HepG2 (cell line): ENCODE measurements around the gene TP63. TPM values are rescaled to one million over a fixed set of nuclear protein-coding genes. Genes with fewer than 3 reads are reported as not detected.

Source experiments
- ATAC-seq: fragments of 200-7000 bp; cut with Tn5 transposase; 3 replicates; pipeline ENCODE4 v1.9.1; 2020; ENCODE audit warnings: mild to moderate bottlenecking, moderate library complexity
- BruUV-seq: library from RNA; stranded (reverse); fragments of 400-500 nt; replicated peaks from 2 replicates; lab custom pipeline; 2021; lab: Mats Ljungman, UMichigan
- CTCF ChIA-PET: fragments of 300-600 bp; formaldehyde crosslinking; extraction: SDS; loops from one replicate; lab custom pipeline; 2021; ENCODE audit warnings: low total read pairs, inconsistent platforms, low intra/inter-chr PET ratio; lab: Yijun Ruan, JAX
- POLR2A ChIA-PET: fragments of 350-600 bp; sonication (Branson Sonifier 250); formaldehyde crosslinking; loops from one replicate; lab custom pipeline; 2020; ENCODE audit warnings: antibody characterized with exemption, inconsistent platforms; lab: Yijun Ruan, JAX
- DNase-seq: peaks from one replicate; pipeline ENCODE4 v3.0.0-alpha.2; 2015; ENCODE audit warnings: low spot score
- FAIRE-seq: peaks from 3 replicates; lab custom pipeline; 2011; peaks lifted over from hg19 to GRCh38; lab: Jason Lieb, UNC
- H2AFZ ChIP-seq: one replicate; pipeline ENCODE4 v1.6.1; 2011; ENCODE audit warnings: low read length, inconsistent platforms
- H3K27ac ChIP-seq: fragments of 300-600 bp; 3 replicates; pipeline ENCODE4 v1.8.0; 2011; ENCODE audit warnings: mixed run types, mild to moderate bottlenecking, mixed read lengths, low read length, inconsistent platforms; ENCODE audit not compliant: insufficient read depth; ENCODE audit errors: extremely low read length
- H3K27me3 ChIP-seq, 2 experiments: fragments of 200-600 bp in 1 of 2; 2 replicates in 1 of 2; 3 replicates in 1 of 2; pipeline versions ENCODE4 v1.6.0 to v1.8.0; 2011; ENCODE audit warnings: low read length in 2 of 2, mild to moderate bottlenecking in 2 of 2, moderate library complexity in 2 of 2, inconsistent platforms in 1 of 2; ENCODE audit not compliant: insufficient read depth in 2 of 2, control insufficient read depth in 1 of 2
- H3K36me3 ChIP-seq, 2 experiments: fragments of 200-600 bp in 1 of 2; replicated peaks in 1 of 2; 2 replicates in 1 of 2; 3 replicates in 1 of 2; pipeline versions ENCODE4 v1.5.1 to v1.8.0; 2011; ENCODE audit warnings: low read length in 2 of 2, inconsistent platforms in 1 of 2; ENCODE audit not compliant: insufficient read depth in 2 of 2, control insufficient read depth in 1 of 2
- H3K4me1 ChIP-seq: 2 replicates; pipeline ENCODE4 v1.5.1; 2012; ENCODE audit warnings: low read length, inconsistent platforms; ENCODE audit not compliant: insufficient read depth
- H3K4me2 ChIP-seq: 2 replicates; pipeline ENCODE4 v1.6.0; 2011; ENCODE audit warnings: low read depth, low read length, inconsistent platforms
- H3K4me3 ChIP-seq, 3 experiments: fragments of 200-600 bp in 1 of 3; sonication (generic), shearing (Covaris generic) in 1 of 3; replicated peaks in 1 of 3; 2 replicates each; pipeline ENCODE4 v1.5.1; 2011 to 2016; ENCODE audit warnings: low read length in 3 of 3, inconsistent platforms in 2 of 3, low read depth in 2 of 3, mild to moderate bottlenecking in 2 of 3, control low read depth in 1 of 3, mixed read lengths in 1 of 3; ENCODE audit not compliant: insufficient read depth in 1 of 3
- H3K79me2 ChIP-seq: one replicate; pipeline ENCODE4 v1.6.1; 2011; ENCODE audit warnings: low read length, inconsistent platforms; ENCODE audit not compliant: insufficient read depth
- H3K9ac ChIP-seq: 2 replicates; pipeline ENCODE4 v1.6.0; 2011; ENCODE audit warnings: mild to moderate bottlenecking, low read depth, low read length, inconsistent platforms; ENCODE audit not compliant: insufficient read depth
- H3K9me3 ChIP-seq: 2 replicates; pipeline ENCODE4 v1.5.1; 2012; ENCODE audit warnings: mild to moderate bottlenecking, low read length
- H4K20me1 ChIP-seq: 2 replicates; pipeline ENCODE4 v1.6.0; 2011; ENCODE audit warnings: inconsistent platforms, mild to moderate bottlenecking, low read length, moderate library complexity; ENCODE audit not compliant: insufficient read depth
- HNF1A ChIP-seq, 2 experiments: sonication (generic) in 1 of 2; formaldehyde crosslinking in 1 of 2; IDR thresholded peaks; 2 replicates each; pipeline versions ENCODE4 v1.4.0 to v1.6.1; 2016 to 2020; ENCODE audit warnings: borderline replicate concordance in 1 of 2, low read depth in 1 of 2, mild to moderate bottlenecking in 1 of 2, missing genetic modification reagents in 1 of 2
- HOXA7 ChIP-seq: sonication (generic); formaldehyde crosslinking; IDR thresholded peaks from 2 replicates; pipeline ENCODE4 v1.8.1; 2022; ENCODE audit warnings: mild to moderate bottlenecking, missing genetic modification reagents, moderate library complexity
- KAT7 ChIP-seq: IDR thresholded peaks from 2 replicates; pipeline ENCODE4 v1.6.1; 2018; ENCODE audit warnings: borderline replicate concordance, missing compliant biosample characterization
- PLSCR1 ChIP-seq: sonication (generic); formaldehyde crosslinking; IDR thresholded peaks from 2 replicates; pipeline ENCODE4 v1.5.0; 2020; ENCODE audit warnings: missing genetic modification reagents, mild to moderate bottlenecking, borderline replicate concordance
- RAD21 ChIP-seq: fragments of 450-650 bp; formaldehyde crosslinking; IDR thresholded peaks from 2 replicates; pipeline ENCODE4 v1.5.0; 2020; ENCODE audit warnings: mild to moderate bottlenecking
- SP140L ChIP-seq: sonication (generic); formaldehyde crosslinking; IDR thresholded peaks from 2 replicates; pipeline ENCODE4 v1.4.0; 2020; ENCODE audit warnings: missing genetic modification reagents, borderline replicate concordance
- STAG1 ChIP-seq: sonication (generic); formaldehyde crosslinking; IDR thresholded peaks from 2 replicates; pipeline ENCODE4 v1.4.0; 2020; ENCODE audit warnings: missing genetic modification reagents
- SUZ12 ChIP-seq: fragments of 150-350 bp; IDR thresholded peaks from 2 replicates; pipeline ENCODE4 v1.6.1; 2014; ENCODE audit warnings: low read depth, low read length
- ZBTB21 ChIP-seq: sonication (generic); formaldehyde crosslinking; IDR thresholded peaks from 2 replicates; pipeline ENCODE4 v1.4.0; 2020; ENCODE audit warnings: missing genetic modification reagents
- ZC3H4 ChIP-seq: sonication (generic); formaldehyde crosslinking; IDR thresholded peaks from 2 replicates; pipeline ENCODE4 v1.4.0; 2020; ENCODE audit warnings: missing genetic modification reagents, borderline replicate concordance
- ZNF264 ChIP-seq: sonication (generic); formaldehyde crosslinking; IDR thresholded peaks from 2 replicates; pipeline ENCODE4 v1.4.0; 2020; ENCODE audit warnings: missing genetic modification reagents
- ZNF329 ChIP-seq: sonication (generic); formaldehyde crosslinking; IDR thresholded peaks from 2 replicates; pipeline ENCODE4 v1.9.0; 2021; ENCODE audit warnings: low read depth, mild to moderate bottlenecking, missing genetic modification reagents
- ZNF567 ChIP-seq: sonication (generic); formaldehyde crosslinking; IDR thresholded peaks from 2 replicates; pipeline ENCODE4 v1.8.1; 2023; ENCODE audit warnings: mild to moderate bottlenecking, missing genetic modification reagents, borderline replicate concordance
- WGBS: methylation state at CpG from one replicate; pipeline ENCODE4 v1.1.6; 2017; ENCODE audit warnings: low lambda C conversion rate; 5-methylcytosine and 5-hydroxymethylcytosine counted together
- in situ Hi-C: cut with HindIII; loops from 2 replicates; pipeline ENCODE4 v1.10.0; 2017; ENCODE audit warnings: low pct_unique_long_range_greater_than_20kb; ENCODE audit not compliant: extremely low pct_ligation_motif_present
- intact Hi-C: fragments of 100-400 bp; cut with micrococcal nuclease; formaldehyde crosslinking; loops from one replicate; pipeline ENCODE4 v1.10.0; 2022; ENCODE audit not compliant: unreplicated experiment
- polyA plus RNA-seq, 8 experiments: library from polyadenylated mRNA; depleted of rRNA in 3 of 8; stranded (reverse) in 7 of 8; unstranded in 1 of 8; fragments of >200 nt; fragmentation: Illumina TruSeq in 4 of 8; extraction: Trizol in 4 of 8; gene quantifications; 2 replicates each; pipeline versions ENCODE4 v1.2.1 to v1.2.3, GENCODE V29; 2011 to 2016; ENCODE audit warnings: low read depth in 4 of 8, missing spikeins in 1 of 8, mixed read lengths in 1 of 8; ENCODE audit not compliant: insufficient read depth in 1 of 8
- total RNA-seq, 5 experiments: library from RNA; depleted of rRNA; stranded (reverse); fragments of >200 nt; fragmentation: Illumina TruSeq; extraction: Trizol; gene quantifications; 2 replicates each; pipeline ENCODE4 v1.2.3, GENCODE V29; 2016; ENCODE audit warnings: low read depth in 1 of 5

TP63 gene
- total and polyA plus RNA-seq, 2 of the 13 experiments (the other 11 are each of a cell fraction or from before 2014, with no cell fraction given): not detected

- 0% methylated on average over 1 of the region's 1 CpG for WGBS
- Histone ChIP-seq H2AFZ (no peak overlapping the region), H3K27ac (no peak overlapping the region), H3K4me2 (no peak overlapping the region), H3K79me2 (no peaks in the 10 kb centered on the region), H4K20me1 (no peaks in the 10 kb centered on the region), H3K36me3 (no peaks in the 10 kb centered on the region), H3K9me3 (no peaks in the 10 kb centered on the region), H3K4me3 (no peak overlapping the region), H3K4me1 (no peaks in the 10 kb centered on the region), H3K27me3 (no peaks in the 10 kb centered on the region), H3K9ac (no peak overlapping the region)
- in situ Hi-C loops (no loop called here), intact Hi-C loops (no loop called here)
- BruUV-seq: no TSS peak
- CTCF ChIA-PET: no interaction called here
- TF ChIP-seq HOXA7 (CRISPR knock-in tag): no peak
- TF ChIP-seq KAT7: no peak
- FAIRE-seq (no peak), ATAC-seq (no peak), DNase-seq (no peak)
- POLR2A ChIA-PET: no interaction called here
Measured at GRCh38 chr3:189702066-189702646, 71.0 kb downstream of the TP63 start.

GRCh38 chr3:189703865-189704264 lies 72.7 kb downstream of the TP63 start:
- Histone ChIP-seq H3K9ac (no peak overlapping the region), H3K4me1 (no peaks in the 10 kb centered on the region), H4K20me1 (no peaks in the 10 kb centered on the region), H3K79me2 (no peaks in the 10 kb centered on the region), H2AFZ (no peak overlapping the region), H3K9me3 (no peaks in the 10 kb centered on the region), H3K4me3 (no peak overlapping the region), H3K36me3 (no peaks in the 10 kb centered on the region), H3K27me3 (no peaks in the 10 kb centered on the region), H3K4me2 (no peak overlapping the region), H3K27ac (no peak overlapping the region)
- in situ Hi-C loops: no loop called here
- ChIA-PET POLR2A (no interaction called here), CTCF (no interaction called here)
- intact Hi-C loops: no loop called here
- 100% methylated on average over 1 of the region's 1 CpG for WGBS
- no peak for ATAC-seq
- FAIRE-seq: no peak
- DNase-seq: no peak
- no TSS peak for BruUV-seq
- TF ChIP-seq ZNF567 (CRISPR knock-in tag) (no peak), ZNF329 (CRISPR knock-in tag) (no peak), STAG1 (CRISPR knock-in tag) (no peak), SUZ12 (no peak), RAD21 (CRISPR knock-in tag) (no peak), SP140L (CRISPR knock-in tag) (no peak), PLSCR1 (CRISPR knock-in tag) (no peak), HNF1A (IDR thresholded peaks at IDR 0.05; ENCODE audit: low read depth) (no peak), HNF1A (CRISPR knock-in tag; IDR thresholded peaks at IDR 0.05; ENCODE audit: borderline replicate concordance) (no peak), ZBTB21 (CRISPR knock-in tag) (no peak), ZNF264 (CRISPR knock-in tag) (no peak), ZC3H4 (no peak)
